NAMALWA (cell line): ENCODE data around the gene H1-8.
A peak's percentile ranks its signal among the peaks of the same experiment; 100 is the strongest.
"Not testable (repeated sequence)": the region's sequence is repeated elsewhere in the genome, so short reads cannot be mapped to it uniquely, and the experiment has no call there.

Experiments
- DNase-seq: peaks from one replicate; pipeline ENCODE4 v3.0.0-alpha.2; 2015; ENCODE audit warnings: low spot score

H1-8 gene

GRCh38 chr3:129533406-129533805, 9.6 kb upstream of the H1-8 start:
- DNase-seq: no peak

- DNase-seq: no peak
These were observed 8.4 kb upstream of the H1-8 start for GRCh38 chr3:129534428-129535027.

- no peak for DNase-seq
These were observed 7.9 kb upstream of the H1-8 start for GRCh38 chr3:129535075-129535474.

- DNase-seq: no peak
These were observed 6.7 kb upstream of the H1-8 start for GRCh38 chr3:129536374-129536667.

GRCh38 chr3:129536804-129537203, 6.2 kb upstream of the H1-8 start:
- no peak for DNase-seq

- DNase-seq: no peak
These were observed 3.8 kb upstream of the H1-8 start for GRCh38 chr3:129539206-129539605.

GRCh38 chr3:129540776-129541516, 2.0 kb upstream of the H1-8 start:
- DNase-seq: no peak

- DNase-seq: no peak
These were observed 228 bp upstream of the H1-8 start for GRCh38 chr3:129542747-129543146.

- DNase-seq: no peak
These were observed 1.0 kb downstream of the H1-8 start for GRCh38 chr3:129543999-129544398.

- DNase-seq: not testable (repeated sequence)
These were observed 3.0 kb downstream of the H1-8 start for GRCh38 chr3:129545951-129546350.

GRCh38 chr3:129547241-129547640, 4.3 kb downstream of the H1-8 start:
- no peak for DNase-seq

GRCh38 chr3:129548104-129548965, 5.4 kb downstream of the H1-8 start:
- no peak for DNase-seq

GRCh38 chr3:129549006-129549800, 6.2 kb downstream of the H1-8 start:
- no peak for DNase-seq

GRCh38 chr3:129549805-129550204, 6.8 kb downstream of the H1-8 start:
- DNase-seq: no peak

GRCh38 chr3:129552287-129553050, 9.5 kb downstream of the H1-8 start:
- DNase-seq: no peak

- DNase-seq: no peak
These were observed 10.2 kb downstream of the H1-8 start for GRCh38 chr3:129553171-129553570.

- peak; percentile 40 for DNase-seq
These were observed 10.7 kb downstream of the H1-8 start for GRCh38 chr3:129553719-129554118.

GRCh38 chr3:129554356-129555152, 11.6 kb downstream of the H1-8 start:
- peak; percentile 41 for DNase-seq

- DNase-seq: no peak
These were observed 12.2 kb downstream of the H1-8 start for GRCh38 chr3:129555153-129555550.

- no peak for DNase-seq
These were observed 12.8 kb downstream of the H1-8 start for GRCh38 chr3:129555616-129556357.
